OCI-LY1 (cell line): ENCODE results near the gene PTPRQ.

Experiments used
- H2AFZ ChIP-seq: fragments of 200-600 bp; sonication (generic), shearing (Covaris generic); 2 replicates; pipeline ENCODE4 v1.6.0; 2014; ENCODE audit warnings: antibody characterized with exemption, mild to moderate bottlenecking, low read length
- H3F3A ChIP-seq: fragments of 200-600 bp; sonication (generic), shearing (Covaris generic); 2 replicates; pipeline ENCODE4 v1.6.0; 2014; ENCODE audit warnings: mild to moderate bottlenecking, antibody characterized with exemption, low read length, moderate library complexity; ENCODE audit not compliant: insufficient read depth
- H3K27ac ChIP-seq: fragments of 200-600 bp; sonication (generic); 2 replicates; pipeline ENCODE4 v1.5.1; 2014; ENCODE audit warnings: low read length, mixed run types, mild to moderate bottlenecking, low read depth; ENCODE audit not compliant: poor library complexity, severe bottlenecking
- H3K27me3 ChIP-seq: fragments of 200-600 bp; sonication (generic); 2 replicates; pipeline ENCODE4 v1.6.0; 2014; ENCODE audit warnings: antibody characterized with exemption, mild to moderate bottlenecking, low read length, moderate library complexity; ENCODE audit not compliant: insufficient read depth
- H3K36me3 ChIP-seq: fragments of 200-600 bp; sonication (generic); 2 replicates; pipeline ENCODE4 v1.6.1; 2014; ENCODE audit warnings: mild to moderate bottlenecking, antibody characterized with exemption, low read length, moderate library complexity, mixed read lengths; ENCODE audit not compliant: insufficient read depth
- H3K4me1 ChIP-seq: fragments of 200-600 bp; sonication (generic); 2 replicates; pipeline ENCODE4 v1.5.1; 2014; ENCODE audit warnings: mild to moderate bottlenecking, low read length, moderate library complexity; ENCODE audit not compliant: insufficient read depth, severe bottlenecking
- H3K4me2 ChIP-seq: fragments of 200-600 bp; sonication (generic), shearing (Covaris generic); 2 replicates; pipeline ENCODE4 v1.6.1; 2014; ENCODE audit warnings: low read length
- H3K4me3 ChIP-seq: fragments of 200-600 bp; sonication (generic); 2 replicates; pipeline ENCODE4 v1.5.1; 2014; ENCODE audit warnings: low read length, low read depth, mild to moderate bottlenecking, mixed read lengths; ENCODE audit not compliant: poor library complexity, severe bottlenecking
- H3K79me2 ChIP-seq: fragments of 200-600 bp; shearing (Covaris generic); 2 replicates; pipeline ENCODE4 v1.6.1; 2016; ENCODE audit warnings: mixed run types, low read length, mixed read lengths; ENCODE audit not compliant: insufficient read depth
- H3K9ac ChIP-seq: fragments of 200-600 bp; sonication (generic), shearing (Covaris generic); 2 replicates; pipeline ENCODE4 v1.6.1; 2014; ENCODE audit warnings: mild to moderate bottlenecking, low read length, mixed read lengths
- H3K9me2 ChIP-seq: fragments of 200-600 bp; sonication (generic), shearing (Covaris generic); 2 replicates; pipeline ENCODE4 v1.6.1; 2014; ENCODE audit warnings: low read depth, mild to moderate bottlenecking, low read length, mixed read lengths
- H3K9me3 ChIP-seq: fragments of 200-600 bp; shearing (Covaris generic); 2 replicates; pipeline ENCODE4 v1.6.1; 2014; ENCODE audit warnings: low read length, mixed read lengths
- H4K20me1 ChIP-seq: fragments of 200-600 bp; sonication (generic), shearing (Covaris generic); 2 replicates; pipeline ENCODE4 v1.6.0; 2016; ENCODE audit warnings: mild to moderate bottlenecking, low read length; ENCODE audit not compliant: insufficient read depth
- CTCF ChIP-seq: fragments of 200-600 bp; sonication (generic), shearing (Covaris generic); IDR thresholded peaks from 2 replicates; pipeline ENCODE4 v1.5.1; 2017; ENCODE audit warnings: mild to moderate bottlenecking, antibody characterized with exemption, low read length, moderate library complexity, mixed read lengths
- EZH2 ChIP-seq: fragments of 200-600 bp; sonication (generic), shearing (Covaris generic); IDR thresholded peaks from 2 replicates; pipeline ENCODE4 v1.8.0; 2017; ENCODE audit warnings: borderline replicate concordance, mixed run types, mild to moderate bottlenecking, antibody characterized with exemption, low read length, moderate library complexity, mixed read lengths

Gene PTPRQ

DNA sequence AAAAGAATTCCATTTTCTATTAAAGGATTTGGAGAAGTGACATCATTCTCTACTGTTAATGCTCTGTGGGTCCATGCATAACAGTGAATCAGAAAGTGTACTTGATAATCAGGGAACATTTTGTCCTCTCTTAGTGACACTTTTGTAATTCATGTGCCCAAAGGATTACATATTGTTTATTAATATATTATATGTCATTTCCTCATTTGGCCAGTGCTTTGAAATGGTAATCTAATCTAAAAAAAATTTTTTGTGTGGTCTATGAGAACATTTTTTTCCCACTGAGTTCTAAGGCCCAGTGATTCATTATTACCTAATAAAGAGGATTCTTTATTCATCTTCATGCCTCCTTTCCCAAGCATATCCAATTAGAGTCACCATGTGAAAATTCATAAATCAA, 183.7 kb downstream of the PTPRQ start:
- no peak for TF ChIP-seq EZH2
- TF ChIP-seq CTCF = no peak

DNA sequence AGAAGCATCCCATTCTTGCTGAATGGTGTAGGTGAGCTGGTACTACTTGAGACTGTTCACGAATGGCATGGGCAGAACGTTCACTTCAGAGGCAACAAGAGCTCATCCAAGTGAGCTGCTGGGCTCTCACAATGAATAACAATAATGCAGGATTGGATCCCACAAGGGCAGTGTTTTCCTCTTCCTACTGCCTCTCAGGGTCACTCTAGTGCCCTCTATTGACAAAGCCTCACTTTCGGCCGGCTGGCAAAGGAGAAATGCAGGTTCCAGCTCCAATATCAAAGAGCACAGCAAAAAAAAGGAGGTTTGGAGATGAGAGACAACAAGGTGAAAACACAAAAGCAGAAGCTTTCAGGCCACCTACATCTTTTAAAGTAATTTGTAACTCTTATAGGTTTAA, 188.8 kb downstream of the PTPRQ start:
- no peaks in the 10 kb centered on the region for H3K27me3 ChIP-seq
- TF ChIP-seq CTCF (peak; percentile 46; the same call in 1 of the 2 replicates), EZH2 (no peak)

More for the DNA sequence above, 183.7 kb downstream of the PTPRQ start:
- H3K9me2 ChIP-seq = no peaks in the 10 kb centered on the region
- H3K9me3 ChIP-seq = no peaks in the 10 kb centered on the region
- no peak overlapping the region for H3K4me2 ChIP-seq
- H3K4me1 ChIP-seq = no peaks in the 10 kb centered on the region
- no peaks in the 10 kb centered on the region for H4K20me1 ChIP-seq
- no peak overlapping the region for H3K9ac ChIP-seq
- H3K27me3 ChIP-seq = no peaks in the 10 kb centered on the region
- no peak overlapping the region for H3K4me3 ChIP-seq
- no peaks in the 10 kb centered on the region for H3F3A ChIP-seq
- H2AFZ ChIP-seq = no peak overlapping the region
- no peaks in the 10 kb centered on the region for H3K79me2 ChIP-seq
- no peak overlapping the region for H3K27ac ChIP-seq
- no peaks in the 10 kb centered on the region for H3K36me3 ChIP-seq

DNA sequence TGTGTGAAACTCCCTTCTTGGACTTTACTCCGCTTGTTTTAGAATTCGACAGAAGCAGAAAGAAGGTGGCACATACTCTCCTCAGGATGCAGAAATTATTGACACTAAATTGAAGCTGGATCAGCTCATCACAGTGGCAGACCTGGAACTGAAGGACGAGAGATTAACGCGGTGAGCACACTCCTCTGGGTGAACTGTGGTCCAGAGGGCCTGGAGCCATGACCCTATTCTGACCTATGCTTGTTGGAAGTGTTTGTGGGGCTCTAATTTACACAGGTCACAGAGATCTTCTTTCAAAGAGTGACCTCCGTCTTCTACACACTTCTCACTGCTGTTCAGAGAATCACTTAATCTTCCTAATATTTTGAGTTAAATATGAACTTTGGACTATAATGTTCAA, 190.9 kb downstream of the PTPRQ start:
- H3K4me3 ChIP-seq = no peak overlapping the region
- no peaks in the 10 kb centered on the region for H3K9me3 ChIP-seq
- no peaks in the 10 kb centered on the region for H3K36me3 ChIP-seq
- TF ChIP-seq CTCF (no peak), EZH2 (no peak)
- H3K27ac ChIP-seq = no peak overlapping the region
- H4K20me1 ChIP-seq = no peaks in the 10 kb centered on the region
- H2AFZ ChIP-seq = no peak overlapping the region
- no peak overlapping the region for H3K9ac ChIP-seq
- H3K79me2 ChIP-seq = no peaks in the 10 kb centered on the region
- no peaks in the 10 kb centered on the region for H3K4me1 ChIP-seq
- H3F3A ChIP-seq = no peaks in the 10 kb centered on the region
- H3K4me2 ChIP-seq = no peak overlapping the region
- no peaks in the 10 kb centered on the region for H3K27me3 ChIP-seq
- H3K9me2 ChIP-seq = no peaks in the 10 kb centered on the region

More for the DNA sequence above, 188.8 kb downstream of the PTPRQ start:
- no peaks in the 10 kb centered on the region for H3F3A ChIP-seq
- H3K36me3 ChIP-seq = no peaks in the 10 kb centered on the region
- no peak overlapping the region for H2AFZ ChIP-seq
- H3K79me2 ChIP-seq = no peaks in the 10 kb centered on the region
- H3K9me3 ChIP-seq = no peaks in the 10 kb centered on the region
- H4K20me1 ChIP-seq = no peaks in the 10 kb centered on the region
- H3K27ac ChIP-seq = no peak overlapping the region
- H3K9ac ChIP-seq = no peak overlapping the region
- H3K4me1 ChIP-seq = no peaks in the 10 kb centered on the region
- no peaks in the 10 kb centered on the region for H3K9me2 ChIP-seq
- H3K4me2 ChIP-seq = no peak overlapping the region
- no peak overlapping the region for H3K4me3 ChIP-seq
